Lung (tissue), 12 donors: Measurements from ENCODE around the gene TFCP2. TPM values are rescaled to one million over a fixed set of nuclear protein-coding genes. Genes with fewer than 3 reads are reported as not detected.

ENCODE experiments used
- ATAC-seq: fragments of 200-7000 bp; cut with Tn5 transposase; one replicate; pipeline ENCODE4 v1.9.1; 2020; ENCODE audit warnings: moderate number of reproducible peaks; ENCODE audit not compliant: insufficient read depth, low FRiP score
- DNase-seq, 3 donors: peaks; one replicate each; pipeline ENCODE4 v3.0.0-alpha.2; 2013 to 2017
- H3K27ac ChIP-seq, 2 donors: one replicate each; pipeline ENCODE4 v1.5.1; 2013; ENCODE audit warnings: mild to moderate bottlenecking in 2 of 2, moderate library complexity in 2 of 2, control low read depth in 1 of 2, inconsistent platforms in 1 of 2, low read depth in 1 of 2, low read length in 1 of 2
- H3K27me3 ChIP-seq, 3 donors: one replicate each; pipeline ENCODE4 v1.5.1; 2013; ENCODE audit warnings: low read length in 2 of 3; ENCODE audit not compliant: control insufficient read depth in 3 of 3, insufficient read depth in 3 of 3
- H3K36me3 ChIP-seq, 4 donors: one replicate each; pipeline ENCODE4 v1.5.1; 2013; ENCODE audit warnings: low read length in 4 of 4, mild to moderate bottlenecking in 1 of 4, moderate library complexity in 1 of 4; ENCODE audit not compliant: control insufficient read depth in 4 of 4, insufficient read depth in 4 of 4
- H3K4me1 ChIP-seq, 5 donors: one replicate each; pipeline ENCODE4 v1.5.1; 2013; ENCODE audit warnings: low read length in 5 of 5, mild to moderate bottlenecking in 2 of 5, moderate library complexity in 1 of 5; ENCODE audit not compliant: control insufficient read depth in 5 of 5, insufficient read depth in 5 of 5
- H3K4me3 ChIP-seq: one replicate; pipeline ENCODE4 v1.5.1; 2013; ENCODE audit warnings: mild to moderate bottlenecking, control low read depth, moderate library complexity
- H3K9ac ChIP-seq, 2 donors: one replicate each; pipeline ENCODE4 v1.5.1; 2013; ENCODE audit warnings: low read length in 2 of 2, control low read depth in 1 of 2; ENCODE audit not compliant: insufficient read depth in 1 of 2
- H3K9me3 ChIP-seq, 4 donors: one replicate each; pipeline ENCODE4 v1.5.1; 2013; ENCODE audit warnings: low read length in 3 of 4, mild to moderate bottlenecking in 1 of 4, moderate library complexity in 1 of 4; ENCODE audit not compliant: control insufficient read depth in 4 of 4, insufficient read depth in 3 of 4
- WGBS, 2 donors: extraction: QIAGEN DNeasy Blood & Tissue Kit; methylation state at CpG; one replicate each; pipeline ENCODE4 v1.1.7; 2013; 5-methylcytosine and 5-hydroxymethylcytosine counted together
- polyA plus RNA-seq, 2 donors: library from polyadenylated mRNA; stranded (reverse); fragments of 200-250 nt; gene quantifications; one replicate each; pipeline ENCODE4 v1.2.1, GENCODE V29; 2013
- total RNA-seq, 2 donors: library from RNA; depleted of rRNA in 1 of 2; stranded (reverse); fragments of >200 nt in 1 of 2; gene quantifications; one replicate each; pipeline ENCODE4 v1.2.1, GENCODE V29; 2014 to 2021
- TF ChIP-seq, protein P1 (sequence below): IDR thresholded peaks from 2 replicates; pipeline ENCODE4 v1.5.1; 2012; ENCODE audit warnings: mild to moderate bottlenecking; ENCODE audit errors: control extremely low read depth, extremely low read depth
- donor health status: control.
- donor health status: control.
- donor health status: Bipolar disorder and iron deficiency.
- donor health status: healthy.
- donor health status: DM: yes; HTN: yes; CAD: no.

The TFCP2 gene
- total and polyA plus RNA-seq, 4 donors = 9.6 to 27.5 (median 19.0) TPM

DNA sequence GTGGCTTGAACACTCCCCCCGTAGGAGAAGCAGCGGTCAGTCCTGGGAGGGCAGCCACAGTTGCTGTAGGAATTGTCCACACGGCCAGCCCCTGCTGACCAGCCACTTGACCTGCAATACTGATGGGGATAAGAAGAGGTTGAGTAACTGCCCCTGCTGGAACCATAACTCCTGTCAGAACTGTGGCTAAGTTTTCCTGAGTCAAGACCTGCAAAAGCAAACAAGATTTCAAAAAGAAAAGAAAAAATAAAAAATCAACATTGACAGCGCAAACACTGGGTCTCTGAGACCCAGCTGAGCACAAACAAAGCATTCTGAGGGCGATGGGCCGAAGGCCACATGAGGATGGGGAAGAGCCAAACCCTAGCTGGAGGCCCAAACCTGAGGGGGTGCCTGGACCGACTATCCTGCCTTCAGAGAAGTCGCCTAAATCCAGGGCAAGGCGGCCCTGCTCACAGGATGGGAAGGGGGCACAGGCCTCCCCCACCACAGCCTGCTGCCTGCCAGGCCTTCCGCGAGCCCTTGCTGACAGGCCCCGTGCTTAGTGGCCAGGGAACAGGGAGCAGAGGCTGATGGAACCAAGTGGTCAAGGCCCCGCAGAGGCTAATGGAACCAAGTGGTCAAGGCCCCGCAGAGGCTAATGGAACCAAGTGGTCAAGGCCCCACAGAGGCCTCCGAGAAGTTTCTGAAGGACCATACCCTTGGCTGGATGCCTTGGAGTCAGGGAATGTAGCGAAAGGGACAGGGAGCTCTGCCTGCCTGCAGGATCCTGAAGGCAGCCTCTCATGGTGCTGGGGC is 25.8 kb upstream of the TFCP2 start:
- peaks cover 0 to 10% (median 4%) of the 10 kb centered on the region in 4 donors for H3K36me3 ChIP-seq
- peaks cover 0 to 4% (median 0%) of the 10 kb centered on the region in 5 donors for H3K4me1 ChIP-seq
- H3K4me3 ChIP-seq = no peak overlapping the region
- no peak overlapping the region for H3K27ac ChIP-seq
- 76 to 89% methylated on average over 16 of the region's 16 CpGs for WGBS, 2 donors
- no peaks in the 10 kb centered on the region for H3K9me3 ChIP-seq
- TF ChIP-seq, protein P1, sequence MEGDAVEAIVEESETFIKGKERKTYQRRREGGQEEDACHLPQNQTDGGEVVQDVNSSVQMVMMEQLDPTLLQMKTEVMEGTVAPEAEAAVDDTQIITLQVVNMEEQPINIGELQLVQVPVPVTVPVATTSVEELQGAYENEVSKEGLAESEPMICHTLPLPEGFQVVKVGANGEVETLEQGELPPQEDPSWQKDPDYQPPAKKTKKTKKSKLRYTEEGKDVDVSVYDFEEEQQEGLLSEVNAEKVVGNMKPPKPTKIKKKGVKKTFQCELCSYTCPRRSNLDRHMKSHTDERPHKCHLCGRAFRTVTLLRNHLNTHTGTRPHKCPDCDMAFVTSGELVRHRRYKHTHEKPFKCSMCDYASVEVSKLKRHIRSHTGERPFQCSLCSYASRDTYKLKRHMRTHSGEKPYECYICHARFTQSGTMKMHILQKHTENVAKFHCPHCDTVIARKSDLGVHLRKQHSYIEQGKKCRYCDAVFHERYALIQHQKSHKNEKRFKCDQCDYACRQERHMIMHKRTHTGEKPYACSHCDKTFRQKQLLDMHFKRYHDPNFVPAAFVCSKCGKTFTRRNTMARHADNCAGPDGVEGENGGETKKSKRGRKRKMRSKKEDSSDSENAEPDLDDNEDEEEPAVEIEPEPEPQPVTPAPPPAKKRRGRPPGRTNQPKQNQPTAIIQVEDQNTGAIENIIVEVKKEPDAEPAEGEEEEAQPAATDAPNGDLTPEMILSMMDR = no peak
- DNase-seq (peak in 1 of 3 donors; percentile 10), ATAC-seq (no peak)
- H3K27me3 ChIP-seq = no peaks in the 10 kb centered on the region
- H3K9ac ChIP-seq = no peak overlapping the region

DNA sequence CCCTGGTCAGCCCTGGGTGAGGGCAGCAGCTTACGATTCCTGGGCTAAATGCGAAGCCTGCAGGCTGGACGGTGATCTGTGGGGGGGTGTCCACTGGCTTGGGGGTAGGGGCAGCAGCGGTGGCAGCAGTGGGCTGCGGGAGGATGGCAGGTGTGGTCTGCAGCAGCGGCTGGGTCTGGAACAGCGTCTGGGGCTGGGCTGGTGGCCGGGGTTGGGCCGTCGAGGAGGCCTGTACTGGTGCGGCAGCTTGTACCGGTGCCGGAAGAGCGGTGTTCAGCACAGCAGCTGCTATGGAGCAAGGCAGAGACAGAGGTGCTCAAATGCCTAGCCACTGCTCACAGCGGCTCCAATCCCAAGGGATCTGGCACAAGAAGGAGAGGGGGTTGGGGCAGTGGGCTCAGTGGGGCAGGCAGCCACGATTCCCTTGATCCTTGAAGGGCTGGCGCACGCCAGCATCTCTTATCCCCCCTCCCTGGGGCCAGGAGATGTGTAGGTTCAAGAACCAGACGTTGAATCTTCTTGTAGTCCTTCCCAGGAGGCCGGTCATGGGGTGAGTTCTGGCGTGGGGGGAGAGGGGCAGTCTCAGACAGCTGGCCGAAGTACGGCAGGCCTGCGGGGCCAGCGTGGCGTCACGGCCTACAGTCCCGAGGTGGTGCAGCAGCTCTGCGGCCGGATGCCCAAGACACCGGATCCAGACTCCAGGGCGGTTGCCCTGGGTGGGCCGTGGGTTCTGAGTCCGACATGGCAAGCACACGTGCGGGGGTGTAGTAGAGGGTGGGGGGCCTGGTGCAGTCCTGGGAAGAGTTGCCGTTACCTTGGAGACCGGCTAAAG is 25.0 kb upstream of the TFCP2 start:
- no peak for ATAC-seq

DNA sequence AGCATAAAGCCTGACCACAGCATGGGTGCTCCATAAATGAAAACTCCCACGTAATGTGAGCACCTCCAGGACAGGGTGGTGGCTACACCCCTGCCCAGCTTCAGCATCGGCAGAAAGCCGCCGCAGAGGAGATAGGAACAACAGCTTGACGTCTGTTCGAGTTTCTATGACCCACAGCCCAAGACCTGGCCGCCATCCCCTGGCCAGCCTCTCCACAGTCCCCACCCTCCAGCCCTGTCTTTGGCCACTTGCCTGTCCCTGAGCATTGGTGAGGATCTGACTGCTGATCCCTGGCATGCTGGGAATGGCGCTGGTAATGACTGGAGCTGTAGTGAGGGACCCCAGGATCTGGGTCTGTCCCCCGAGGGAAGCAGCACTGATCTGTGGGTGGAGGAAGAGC is 23.6 kb upstream of the TFCP2 start:
- 94 to 95% methylated on average over 9 of the region's 9 CpGs for WGBS, 2 donors

More for the DNA sequence above, 25.0 kb upstream of the TFCP2 start:
- no peak overlapping the region for H3K27ac ChIP-seq
- H3K4me1 ChIP-seq = peaks cover 0 to 4% (median 0%) of the 10 kb centered on the region in 5 donors
- TF ChIP-seq, protein P1 = no peak
- H3K4me3 ChIP-seq = no peak overlapping the region
- no peaks in the 10 kb centered on the region for H3K9me3 ChIP-seq
- no peaks in the 10 kb centered on the region for H3K27me3 ChIP-seq
- peaks cover 0 to 9% (median 3%) of the 10 kb centered on the region in 4 donors for H3K36me3 ChIP-seq
- DNase-seq = no peak
- 94 to 95% methylated on average over 38 of the region's 38 CpGs for WGBS, 2 donors
- no peak overlapping the region for H3K9ac ChIP-seq

More for the DNA sequence above, 23.6 kb upstream of the TFCP2 start:
- TF ChIP-seq, protein P1 = no peak
- H3K9me3 ChIP-seq = no peaks in the 10 kb centered on the region
- no peak overlapping the region for H3K4me3 ChIP-seq
- ATAC-seq (no peak), DNase-seq (no peak)
- H3K27me3 ChIP-seq = no peaks in the 10 kb centered on the region
- H3K9ac ChIP-seq = no peak overlapping the region
- H3K27ac ChIP-seq = no peak overlapping the region
- peaks cover 0 to 4% (median 0%) of the 10 kb centered on the region in 5 donors for H3K4me1 ChIP-seq
- H3K36me3 ChIP-seq = peaks cover 0 to 15% (median 2%) of the 10 kb centered on the region in 4 donors
